ENCODE results near the gene DVL1. TPM values are rescaled to one million over a fixed set of nuclear protein-coding genes. Genes with fewer than 3 reads are reported as not detected.

Gene DVL1
- total RNA-seq, 1 donor from 2014 or later: 55.0 TPM

DNA sequence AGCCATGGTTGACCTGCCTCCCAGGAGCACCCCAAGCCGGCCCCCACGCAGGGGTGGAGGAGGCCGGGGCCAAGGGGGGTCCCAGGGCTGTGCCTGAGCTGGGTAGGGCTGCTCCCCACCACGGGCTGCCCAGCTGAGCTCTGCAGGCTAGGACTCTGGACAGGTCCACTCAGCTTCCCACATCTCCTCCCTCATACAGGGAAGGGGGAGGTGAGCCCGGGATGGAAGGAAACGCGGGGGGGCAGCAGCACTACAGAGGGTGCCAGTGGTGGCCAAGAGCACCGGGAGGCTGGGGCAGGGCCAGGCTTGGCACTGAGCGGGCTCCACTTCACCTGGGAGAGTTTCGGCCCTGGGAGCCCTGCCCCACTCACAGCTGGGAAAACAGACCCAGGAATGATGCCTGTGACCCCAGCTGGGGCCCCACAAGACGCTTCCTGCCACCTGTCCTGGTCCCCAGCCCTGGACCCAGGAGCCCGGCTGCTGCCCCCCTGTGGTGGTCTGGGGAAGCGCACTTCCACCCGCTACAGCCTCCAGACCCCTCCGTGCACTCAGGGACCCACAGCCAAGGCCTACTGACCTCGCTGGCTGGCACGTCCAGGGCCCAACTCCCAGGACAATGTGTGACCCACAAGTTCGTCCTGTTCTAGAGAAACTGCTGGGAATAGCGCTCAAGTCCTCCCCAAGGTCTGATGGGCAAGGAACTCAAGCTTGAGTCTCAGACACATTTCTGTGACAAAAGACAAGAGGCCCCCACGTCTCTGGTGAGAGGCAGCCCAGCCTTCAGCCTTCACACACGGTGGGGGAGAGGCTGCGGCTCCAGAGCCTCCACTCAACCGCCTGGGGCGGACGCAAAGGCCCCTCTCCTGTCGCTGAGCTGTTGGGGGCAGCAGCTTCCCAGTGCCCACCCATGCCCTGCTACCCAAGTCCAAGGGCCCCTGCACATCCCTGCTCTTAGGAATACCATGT, 22.8 kb upstream of the DVL1 start:
- FAIRE-seq (no peak), DNase-seq (ENCODE audit: low read depth) (no peak)
- Mint-ChIP-seq H3K4me1 (ENCODE audit: low read depth, unreplicated experiment) (peaks cover 10% of the 10 kb centered on the region), H3K36me3 (ENCODE audit: low read depth, unreplicated experiment) (peaks cover 2% of the 10 kb centered on the region), H3K9me3 (ENCODE audit: unreplicated experiment) (no peaks in the 10 kb centered on the region), H3K4me3 (ENCODE audit: unreplicated experiment) (no peak overlapping the region), H3K27ac (ENCODE audit: unreplicated experiment) (no peak overlapping the region), H3K27me3 (ENCODE audit: low read depth, unreplicated experiment) (no peaks in the 10 kb centered on the region)
- H3K27me3 ChIP-seq (ENCODE audit: insufficient read depth, low read length): no peaks in the 10 kb centered on the region
- H3K9ac ChIP-seq (ENCODE audit: low read length): no peak overlapping the region
- H3K4me3 ChIP-seq (ENCODE audit: insufficient read depth, low read depth, low read length): no peak overlapping the region
- no peak overlapping the region for H2AFZ ChIP-seq (ENCODE audit: low read depth, low read length)
- H3K36me3 ChIP-seq (ENCODE audit: insufficient read depth, low read length): peaks cover 3% of the 10 kb centered on the region
- TF ChIP-seq, protein P1, sequence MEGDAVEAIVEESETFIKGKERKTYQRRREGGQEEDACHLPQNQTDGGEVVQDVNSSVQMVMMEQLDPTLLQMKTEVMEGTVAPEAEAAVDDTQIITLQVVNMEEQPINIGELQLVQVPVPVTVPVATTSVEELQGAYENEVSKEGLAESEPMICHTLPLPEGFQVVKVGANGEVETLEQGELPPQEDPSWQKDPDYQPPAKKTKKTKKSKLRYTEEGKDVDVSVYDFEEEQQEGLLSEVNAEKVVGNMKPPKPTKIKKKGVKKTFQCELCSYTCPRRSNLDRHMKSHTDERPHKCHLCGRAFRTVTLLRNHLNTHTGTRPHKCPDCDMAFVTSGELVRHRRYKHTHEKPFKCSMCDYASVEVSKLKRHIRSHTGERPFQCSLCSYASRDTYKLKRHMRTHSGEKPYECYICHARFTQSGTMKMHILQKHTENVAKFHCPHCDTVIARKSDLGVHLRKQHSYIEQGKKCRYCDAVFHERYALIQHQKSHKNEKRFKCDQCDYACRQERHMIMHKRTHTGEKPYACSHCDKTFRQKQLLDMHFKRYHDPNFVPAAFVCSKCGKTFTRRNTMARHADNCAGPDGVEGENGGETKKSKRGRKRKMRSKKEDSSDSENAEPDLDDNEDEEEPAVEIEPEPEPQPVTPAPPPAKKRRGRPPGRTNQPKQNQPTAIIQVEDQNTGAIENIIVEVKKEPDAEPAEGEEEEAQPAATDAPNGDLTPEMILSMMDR (IDR thresholded peaks at IDR 0.05; ENCODE audit: insufficient read depth, low read depth, low read length): peak; percentile 65
- TF ChIP-seq EZH2 (IDR thresholded peaks at IDR 0.05; ENCODE audit: insufficient read depth, low read length): no peak
- no peak overlapping the region for H3K27ac ChIP-seq (ENCODE audit: low read depth, low read length)
- peaks cover 18% of the 10 kb centered on the region for H3K4me1 ChIP-seq (ENCODE audit: insufficient read depth, low read length)
- H3K4me2 ChIP-seq (ENCODE audit: low read length): no peak overlapping the region
- peaks cover 4% of the 10 kb centered on the region for H3K9me3 ChIP-seq (ENCODE audit: insufficient read depth, low read depth, low read length)
- peaks cover 26% of the 10 kb centered on the region for H4K20me1 ChIP-seq (ENCODE audit: insufficient read depth, low read length)
- peaks cover 34% of the 10 kb centered on the region for H3K79me2 ChIP-seq (ENCODE audit: insufficient read depth, low read length)

DNA sequence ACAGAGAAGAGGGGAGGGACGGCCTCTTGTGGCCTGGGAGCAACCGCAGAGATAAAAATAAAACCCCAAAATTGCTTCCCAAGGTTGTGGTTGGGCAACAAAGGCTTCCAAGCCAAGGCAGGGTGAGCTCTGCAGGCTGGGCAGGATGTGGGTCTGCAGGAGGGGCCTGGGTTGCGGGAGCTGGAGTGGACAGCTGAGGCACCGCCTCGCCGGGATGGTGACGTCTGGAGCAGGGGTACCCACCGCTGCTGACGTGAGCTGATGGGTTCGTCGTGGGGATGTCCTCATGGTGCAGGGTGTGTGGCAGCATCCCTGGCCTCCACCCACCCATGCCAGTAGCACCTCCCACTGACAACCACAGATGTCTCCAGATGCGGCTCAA, 22.1 kb upstream of the DVL1 start:
- Mint-ChIP-seq H3K27me3 (ENCODE audit: low read depth, unreplicated experiment) (no peaks in the 10 kb centered on the region), H3K4me1 (ENCODE audit: low read depth, unreplicated experiment) (peaks cover 10% of the 10 kb centered on the region), H3K9me3 (ENCODE audit: unreplicated experiment) (no peaks in the 10 kb centered on the region), H3K27ac (ENCODE audit: unreplicated experiment) (no peak overlapping the region), H3K4me3 (ENCODE audit: unreplicated experiment) (no peak overlapping the region), H3K36me3 (ENCODE audit: low read depth, unreplicated experiment) (peaks cover 2% of the 10 kb centered on the region)
- H3K4me2 ChIP-seq (ENCODE audit: low read length): no peak overlapping the region
- no peak overlapping the region for H3K9ac ChIP-seq (ENCODE audit: low read length)
- no peaks in the 10 kb centered on the region for H3K27me3 ChIP-seq (ENCODE audit: insufficient read depth, low read length)
- DNase-seq (ENCODE audit: low read depth): no peak
- FAIRE-seq: no peak
- H2AFZ ChIP-seq (ENCODE audit: low read depth, low read length): no peak overlapping the region
- no peak overlapping the region for H3K4me3 ChIP-seq (ENCODE audit: insufficient read depth, low read depth, low read length)
- peaks cover 3% of the 10 kb centered on the region for H3K36me3 ChIP-seq (ENCODE audit: insufficient read depth, low read length)
- peaks cover 26% of the 10 kb centered on the region for H4K20me1 ChIP-seq (ENCODE audit: insufficient read depth, low read length)
- H3K9me3 ChIP-seq (ENCODE audit: insufficient read depth, low read depth, low read length): peaks cover 8% of the 10 kb centered on the region
- H3K4me1 ChIP-seq (ENCODE audit: insufficient read depth, low read length): peaks cover 18% of the 10 kb centered on the region
- TF ChIP-seq EZH2 (IDR thresholded peaks at IDR 0.05; ENCODE audit: insufficient read depth, low read length): no peak
- TF ChIP-seq, protein P1 (IDR thresholded peaks at IDR 0.05; ENCODE audit: insufficient read depth, low read depth, low read length): no peak
- H3K79me2 ChIP-seq (ENCODE audit: insufficient read depth, low read length): peaks cover 34% of the 10 kb centered on the region
- H3K27ac ChIP-seq (ENCODE audit: low read depth, low read length): no peak overlapping the region
